Activated CD4-positive, alpha-beta T cell treated with anti-CD3 and anti-CD28 coated beads, Interleukin-2, amount 10 ng/mL, durations not matched to agents 7 days and 5 days (primary cell): ENCODE results near the gene ACP4. TPM values are rescaled to one million over a fixed set of nuclear protein-coding genes. Genes with fewer than 3 reads are reported as not detected.

Experiments
- CTCF ChIA-PET: fragments of 350-600 bp; sonication (Branson Sonifier 250); formaldehyde crosslinking; loops from one replicate; lab custom pipeline; 2021; ENCODE audit warnings: antibody characterized with exemption; lab: Charles Lee
- POLR2A ChIA-PET: fragments of 350-600 bp; sonication (Branson Sonifier 250); formaldehyde crosslinking; loops from one replicate; lab custom pipeline; 2021; ENCODE audit warnings: antibody characterized with exemption; lab: Charles Lee
- DNase-seq: peaks from one replicate; pipeline ENCODE4 v3.0.0-alpha.2; 2020
- H3K27ac Mint-ChIP-seq: one replicate; pipeline ENCODE4 v1.8.0; 2021; ENCODE audit warnings: mild to moderate bottlenecking, moderate library complexity, mixed read lengths
- H3K27me3 Mint-ChIP-seq: one replicate; pipeline ENCODE4 v1.8.0; 2021; ENCODE audit warnings: mixed read lengths
- H3K36me3 Mint-ChIP-seq: one replicate; pipeline ENCODE4 v1.8.0; 2021; ENCODE audit warnings: low read depth, mixed read lengths
- H3K4me1 Mint-ChIP-seq: one replicate; pipeline ENCODE4 v1.8.0; 2021; ENCODE audit warnings: mixed read lengths
- H3K4me3 Mint-ChIP-seq: one replicate; pipeline ENCODE4 v1.8.0; 2021; ENCODE audit warnings: mild to moderate bottlenecking, moderate library complexity, mixed read lengths
- H3K9me3 Mint-ChIP-seq: one replicate; pipeline ENCODE4 v1.8.0; 2021; ENCODE audit warnings: mixed read lengths
- total RNA-seq, 2 experiments: library from RNA; stranded (reverse); gene quantifications; one replicate each; pipeline ENCODE4 v1.2.3, GENCODE V29; 2021

Gene ACP4
- total RNA-seq, 2 experiments from 2014 or later = not detected

GRCh38 chr19:50794074-50794875 is 4.1 kb downstream of the ACP4 start:
- ChIA-PET POLR2A (no interaction called here), CTCF (interaction anchor here (1.4 to 1.8 kb wide), 3 partner anchors 10 to 13 kb away, joined by 3 to 8 read pairs (median 5); no protein-coding TSS in a partner anchor)
- DNase-seq = no peak
- no peaks in the 10 kb centered on the region for H3K9me3 Mint-ChIP-seq
- H3K4me3 Mint-ChIP-seq = no peak overlapping the region
- peaks cover 2% of the 10 kb centered on the region for H3K4me1 Mint-ChIP-seq
- H3K27ac Mint-ChIP-seq = peak overlapping the region; percentile 42
- no peaks in the 10 kb centered on the region for H3K27me3 Mint-ChIP-seq
- peaks cover 5% of the 10 kb centered on the region for H3K36me3 Mint-ChIP-seq

GRCh38 chr19:50794876-50795663 is 4.9 kb downstream of the ACP4 start:
- ChIA-PET POLR2A (no interaction called here), CTCF (interaction anchor here (1.4 to 1.7 kb wide), 2 partner anchors 9 to 11 kb away, joined by 3 to 8 read pairs; no protein-coding TSS in a partner anchor)
- peaks cover 6% of the 10 kb centered on the region for H3K36me3 Mint-ChIP-seq

GRCh38 chr19:50795664-50796073 is 5.5 kb downstream of the ACP4 start:
- POLR2A ChIA-PET = no interaction called here
- Mint-ChIP-seq H3K27me3 (no peaks in the 10 kb centered on the region), H3K27ac (no peak overlapping the region), H3K4me3 (no peak overlapping the region), H3K36me3 (peaks cover 8% of the 10 kb centered on the region), H3K9me3 (no peaks in the 10 kb centered on the region), H3K4me1 (peaks cover 6% of the 10 kb centered on the region)
- no peak for DNase-seq
- CTCF ChIA-PET = interaction anchor here (1.4 to 1.7 kb wide), 2 partner anchors 9 to 12 kb away, joined by 3 to 8 read pairs; no protein-coding TSS in a partner anchor

More at GRCh38 chr19:50794876-50795663, 4.9 kb downstream of the ACP4 start:
- Mint-ChIP-seq H3K27ac (no peak overlapping the region), H3K27me3 (no peaks in the 10 kb centered on the region), H3K4me1 (peaks cover 4% of the 10 kb centered on the region), H3K4me3 (no peak overlapping the region), H3K9me3 (no peaks in the 10 kb centered on the region)
- DNase-seq = no peak

- no peak for DNase-seq
- Mint-ChIP-seq H3K27ac (no peak overlapping the region), H3K27me3 (no peaks in the 10 kb centered on the region), H3K36me3 (peaks cover 13% of the 10 kb centered on the region), H3K9me3 (no peaks in the 10 kb centered on the region), H3K4me3 (no peak overlapping the region), H3K4me1 (peaks cover 10% of the 10 kb centered on the region)
- ChIA-PET CTCF (interaction anchor here (1.7 kb wide), 1 partner anchor 8 kb away, joined by 8 read pairs; no protein-coding TSS in a partner anchor), POLR2A (no interaction called here)
Measured at GRCh38 chr19:50796128-50796633, 6.0 kb downstream of the ACP4 start.

GRCh38 chr19:50796634-50797428 is 6.6 kb downstream of the ACP4 start:
- H3K36me3 Mint-ChIP-seq = peaks cover 14% of the 10 kb centered on the region

GRCh38 chr19:50797429-50797780 is 7.2 kb downstream of the ACP4 start:
- POLR2A ChIA-PET = no interaction called here
- CTCF ChIA-PET = no interaction called here
- Mint-ChIP-seq H3K27ac (no peak overlapping the region), H3K36me3 (peaks cover 18% of the 10 kb centered on the region), H3K27me3 (no peaks in the 10 kb centered on the region), H3K4me1 (peaks cover 17% of the 10 kb centered on the region), H3K4me3 (no peak overlapping the region), H3K9me3 (no peaks in the 10 kb centered on the region)
- no peak for DNase-seq

More at GRCh38 chr19:50796634-50797428, 6.6 kb downstream of the ACP4 start:
- peaks cover 11% of the 10 kb centered on the region for H3K4me1 Mint-ChIP-seq
- H3K4me3 Mint-ChIP-seq = no peak overlapping the region
- H3K27me3 Mint-ChIP-seq = no peaks in the 10 kb centered on the region
- H3K27ac Mint-ChIP-seq = no peak overlapping the region
- POLR2A ChIA-PET = no interaction called here
- DNase-seq = no peak
- H3K9me3 Mint-ChIP-seq = no peaks in the 10 kb centered on the region
- CTCF ChIA-PET = no interaction called here

- Mint-ChIP-seq H3K27ac (no peak overlapping the region), H3K9me3 (no peaks in the 10 kb centered on the region), H3K4me1 (peaks cover 23% of the 10 kb centered on the region), H3K27me3 (no peaks in the 10 kb centered on the region), H3K4me3 (no peak overlapping the region), H3K36me3 (peaks cover 23% of the 10 kb centered on the region)
- no peak for DNase-seq
- ChIA-PET POLR2A (no interaction called here), CTCF (no interaction called here)
Measured at GRCh38 chr19:50797781-50798658, 7.8 kb downstream of the ACP4 start.

- peaks cover 30% of the 10 kb centered on the region for H3K4me1 Mint-ChIP-seq
- POLR2A ChIA-PET = no interaction called here
- no peak overlapping the region for H3K27ac Mint-ChIP-seq
- peaks cover 29% of the 10 kb centered on the region for H3K36me3 Mint-ChIP-seq
- CTCF ChIA-PET = no interaction called here
- DNase-seq = no peak
- no peaks in the 10 kb centered on the region for H3K9me3 Mint-ChIP-seq
- no peaks in the 10 kb centered on the region for H3K27me3 Mint-ChIP-seq
- H3K4me3 Mint-ChIP-seq = no peak overlapping the region
Measured at GRCh38 chr19:50798659-50799546, 8.7 kb downstream of the ACP4 start.

- ChIA-PET CTCF (no interaction called here), POLR2A (no interaction called here)
- Mint-ChIP-seq H3K36me3 (peaks cover 31% of the 10 kb centered on the region), H3K4me3 (no peak overlapping the region), H3K27me3 (no peaks in the 10 kb centered on the region), H3K9me3 (no peaks in the 10 kb centered on the region), H3K27ac (no peak overlapping the region), H3K4me1 (peaks cover 32% of the 10 kb centered on the region)
- no peak for DNase-seq
Measured at GRCh38 chr19:50799547-50799851, 9.3 kb downstream of the ACP4 start.

- no peak for DNase-seq
- ChIA-PET POLR2A (no interaction called here), CTCF (interaction anchor here (0.6 kb wide), 1 partner anchor 27 kb away, joined by 3 read pairs; no protein-coding TSS in a partner anchor)
- Mint-ChIP-seq H3K4me1 (peaks cover 38% of the 10 kb centered on the region), H3K9me3 (no peaks in the 10 kb centered on the region), H3K36me3 (peaks cover 31% of the 10 kb centered on the region), H3K4me3 (no peak overlapping the region), H3K27me3 (no peaks in the 10 kb centered on the region), H3K27ac (no peak overlapping the region)
Measured at GRCh38 chr19:50801107-50801506, 10.9 kb downstream of the ACP4 start.
